ENCODE measurements around the gene AKT1.
A peak's percentile ranks its signal among the peaks of the same experiment; 100 is the strongest.

Gene AKT1

GRCh38 chr14:104772707-104773504, 22.6 kb downstream of the AKT1 start:
- DNase-seq (ENCODE audit: low read depth in 2 of 2) = no peak

GRCh38 chr14:104771918-104772706, 23.4 kb downstream of the AKT1 start:
- DNase-seq (ENCODE audit: low read depth in 2 of 2) = no peak

- DNase-seq (ENCODE audit: low read depth in 2 of 2) = no peak
Measured at GRCh38 chr14:104771374-104771773, 24.2 kb downstream of the AKT1 start.

GRCh38 chr14:104770851-104771272, 24.7 kb downstream of the AKT1 start:
- no peak for DNase-seq (ENCODE audit: low read depth in 2 of 2)

- DNase-seq (ENCODE audit: low read depth in 2 of 2) = no peak
Measured at GRCh38 chr14:104770072-104770579, 25.4 kb downstream of the AKT1 start.

- no peak for DNase-seq (ENCODE audit: low read depth in 2 of 2)
Measured at GRCh38 chr14:104769324-104770071, 26.1 kb downstream of the AKT1 start.

- DNase-seq (ENCODE audit: low read depth in 2 of 2) = peak; percentile 42 to 45
Measured at GRCh38 chr14:104768437-104769323, 26.9 kb downstream of the AKT1 start.

GRCh38 chr14:104767634-104767918, 28.0 kb downstream of the AKT1 start:
- no peak for DNase-seq (ENCODE audit: low read depth in 2 of 2)

GRCh38 chr14:104766863-104767633, 28.5 kb downstream of the AKT1 start:
- no peak for DNase-seq (ENCODE audit: low read depth in 2 of 2)

- no peak for DNase-seq (ENCODE audit: low read depth in 2 of 2)
Measured at GRCh38 chr14:104766256-104766862, 29.2 kb downstream of the AKT1 start.

GRCh38 chr14:104765517-104765916, 30.0 kb downstream of the AKT1 start:
- no peak for DNase-seq (ENCODE audit: low read depth in 2 of 2)

GRCh38 chr14:104758981-104759969, 36.3 kb downstream of the AKT1 start:
- DNase-seq (ENCODE audit: low read depth in 2 of 2) = no peak

- no peak for DNase-seq (ENCODE audit: low read depth in 2 of 2)
Measured at GRCh38 chr14:104757681-104758392, 37.7 kb downstream of the AKT1 start.

- DNase-seq (ENCODE audit: low read depth in 2 of 2) = no peak
Measured at GRCh38 chr14:104757238-104757585, 38.3 kb downstream of the AKT1 start.

GRCh38 chr14:104756477-104757237, 38.9 kb downstream of the AKT1 start:
- DNase-seq (ENCODE audit: low read depth in 2 of 2) = no peak

- no peak for DNase-seq (ENCODE audit: low read depth in 2 of 2)
Measured at GRCh38 chr14:104755621-104756020, 39.9 kb downstream of the AKT1 start.

- no peak for DNase-seq (ENCODE audit: low read depth in 2 of 2)
Measured at GRCh38 chr14:104754213-104754851, 41.2 kb downstream of the AKT1 start.
